ENCODE data around the gene SH3D19. TPM values are rescaled to one million over a fixed set of nuclear protein-coding genes. Genes with fewer than 3 reads are reported as not detected.

Gene SH3D19
- polyA plus RNA-seq, 3 donors = not detected

GRCh38 chr4:151329217-151330007, 4.0 kb upstream of the SH3D19 start:
- peaks cover 24 to 39% (median 31%) of the 10 kb centered on the region in 3 donors for H3K27me3 Mint-ChIP-seq (ENCODE audit: low read depth in 3 of 3)
- no peak overlapping the region for H2AFZ ChIP-seq (ENCODE audit: insufficient read depth, low read depth, low read length, poor library complexity, severe bottlenecking)
- no peaks in the 10 kb centered on the region for H4K20me1 ChIP-seq (ENCODE audit: insufficient read depth, low read length)
- no peak overlapping the region for H3K4me3 ChIP-seq (replicated peaks in 1 of 3; ENCODE audit: low read depth in 2 of 3, low read length in 3 of 3)
- no peaks in the 10 kb centered on the region for H3K79me2 ChIP-seq (ENCODE audit: insufficient read depth, low read length)
- no peaks in the 10 kb centered on the region for H3K36me3 ChIP-seq (replicated peaks in 1 of 2; ENCODE audit: control insufficient read depth in 1 of 2, insufficient read depth in 2 of 2, low read length in 2 of 2)
- peaks cover 23 to 32% of the 10 kb centered on the region in 2 donors for H3K27me3 ChIP-seq (ENCODE audit: control insufficient read depth in 2 of 2, insufficient read depth in 2 of 2, low read length in 2 of 2)
- no peak for TF ChIP-seq CTCF (IDR thresholded peaks at IDR 0.05)
- H3K4me3 Mint-ChIP-seq = no peak overlapping the region
- no peak overlapping the region for H3K27ac Mint-ChIP-seq
- H3K9ac ChIP-seq (ENCODE audit: insufficient read depth, low read length, poor library complexity, severe bottlenecking) = no peak overlapping the region
- no peaks in the 10 kb centered on the region for H3K36me3 Mint-ChIP-seq
- peaks cover 0 to 16% of the 10 kb centered on the region in 2 donors for H3K9me3 ChIP-seq (replicated peaks in 1 of 2; ENCODE audit: control insufficient read depth in 1 of 2, insufficient read depth in 1 of 2, low read length in 2 of 2)
- whole genome bisulfite sequencing (ENCODE audit: insufficient coverage) = no CpG with 5 or more reads among the region's 4 CpGs
- no peak for DNase-seq
- H3K27ac ChIP-seq (ENCODE audit: low read depth in 1 of 2, low read length in 2 of 2) = no peak overlapping the region
- peaks cover 0 to 19% (median 9%) of the 10 kb centered on the region in 7 donors for H3K9me3 Mint-ChIP-seq
- H3K4me1 ChIP-seq (ENCODE audit: control insufficient read depth in 1 of 2, insufficient read depth in 2 of 2, low read length in 2 of 2) = peaks cover 0 to 10% of the 10 kb centered on the region in 2 donors
- intact Hi-C loops (cut with micrococcal nuclease) = no loop called here
- no peak overlapping the region for H3K4me2 ChIP-seq (replicated peaks; ENCODE audit: extremely low read depth, low read length, poor library complexity, severe bottlenecking)
- peaks cover 7% of the 10 kb centered on the region for H3K4me1 Mint-ChIP-seq

- Histone ChIP-seq H4K20me1 (ENCODE audit: insufficient read depth, low read length) (no peaks in the 10 kb centered on the region), H3K4me2 (replicated peaks; ENCODE audit: extremely low read depth, low read length, poor library complexity, severe bottlenecking) (no peak overlapping the region), H2AFZ (ENCODE audit: insufficient read depth, low read depth, low read length, poor library complexity, severe bottlenecking) (peak overlapping the region; percentile 44), H3K9ac (ENCODE audit: insufficient read depth, low read length, poor library complexity, severe bottlenecking) (no peak overlapping the region), H3K27me3 (ENCODE audit: control insufficient read depth in 2 of 2, insufficient read depth in 2 of 2, low read length in 2 of 2) (peaks cover 43 to 52% of the 10 kb centered on the region in 2 donors), H3K27ac (ENCODE audit: low read depth in 1 of 2, low read length in 2 of 2) (no peak overlapping the region), H3K36me3 (replicated peaks in 1 of 2; ENCODE audit: control insufficient read depth in 1 of 2, insufficient read depth in 2 of 2, low read length in 2 of 2) (no peaks in the 10 kb centered on the region), H3K4me3 (replicated peaks in 1 of 3; ENCODE audit: low read depth in 2 of 3, low read length in 3 of 3) (no peak overlapping the region), H3K9me3 (replicated peaks in 1 of 2; ENCODE audit: control insufficient read depth in 1 of 2, insufficient read depth in 1 of 2, low read length in 2 of 2) (peaks cover 0 to 16% of the 10 kb centered on the region in 2 donors), H3K79me2 (ENCODE audit: insufficient read depth, low read length) (no peaks in the 10 kb centered on the region), H3K4me1 (ENCODE audit: control insufficient read depth in 1 of 2, insufficient read depth in 2 of 2, low read length in 2 of 2) (peaks cover 0 to 10% of the 10 kb centered on the region in 2 donors)
- Mint-ChIP-seq H3K27me3 (ENCODE audit: low read depth in 3 of 3) (peaks cover 43 to 65% (median 49%) of the 10 kb centered on the region in 3 donors), H3K4me3 (peak overlapping the region in 1 of 2 donors; percentile 88), H3K4me1 (peaks cover 7% of the 10 kb centered on the region), H3K36me3 (no peaks in the 10 kb centered on the region), H3K9me3 (peaks cover 0 to 13% (median 9%) of the 10 kb centered on the region in 7 donors), H3K27ac (no peak overlapping the region)
- DNase-seq = no peak
- TF ChIP-seq CTCF (IDR thresholded peaks at IDR 0.05) = no peak
- WGBS (ENCODE audit: insufficient coverage) = 69% methylated on average over 6 of the region's 6 CpGs
- intact Hi-C loops (cut with micrococcal nuclease) = no loop called here
Measured at GRCh38 chr4:151325949-151326246, 493 bp upstream of the SH3D19 start.

Data from CD14-positive monocyte (primary cell).